IMR-90 (cell line): ENCODE data around the gene GALC. TPM values are rescaled to one million over a fixed set of nuclear protein-coding genes. Genes with fewer than 3 reads are reported as not detected.

Experiments
- ATAC-seq: fragments of 200-7000 bp; cut with Tn5 transposase; 2 replicates; pipeline ENCODE4 v1.9.1; 2020; ENCODE audit warnings: low read depth, mild to moderate bottlenecking, moderate library complexity
- BruUV-seq: library from RNA; stranded (reverse); fragments of 400-500 nt; replicated peaks from 2 replicates; lab custom pipeline; 2021; lab: Mats Ljungman, UMichigan
- CTCF ChIA-PET: fragments of 300-600 bp; formaldehyde crosslinking; extraction: SDS; loops from one replicate; lab custom pipeline; 2021; ENCODE audit warnings: antibody characterized with exemption; lab: Yijun Ruan, JAX
- POLR2A ChIA-PET: fragments of 300-600 bp; sonication (Branson Sonifier 250); formaldehyde crosslinking; loops from one replicate; lab custom pipeline; 2022; ENCODE audit warnings: antibody characterized with exemption; ENCODE audit not compliant: unreplicated experiment; lab: Charles Lee
- DNase-seq: peaks from one replicate; pipeline ENCODE4 v3.0.0; 2013
- H2AFZ ChIP-seq: replicated peaks from 2 replicates; pipeline ENCODE3; 2013; ENCODE audit warnings: low read length, mild to moderate bottlenecking; ENCODE audit not compliant: poor library complexity
- H2AK5ac ChIP-seq: 2 replicates; pipeline ENCODE4 v1.6.1; 2013; ENCODE audit warnings: low read depth, low read length, inconsistent platforms
- H2AK9ac ChIP-seq: replicated peaks from 2 replicates; pipeline ENCODE3; 2013; ENCODE audit warnings: mild to moderate bottlenecking, low read depth, low read length, moderate library complexity; ENCODE audit not compliant: poor library complexity
- H2BK120ac ChIP-seq: 2 replicates; pipeline ENCODE4 v1.6.1; 2013; ENCODE audit warnings: low read depth, low read length, inconsistent platforms
- H2BK15ac ChIP-seq: 3 replicates; pipeline ENCODE4 v1.6.1; 2013; ENCODE audit warnings: low read depth, low read length, inconsistent platforms
- H2BK20ac ChIP-seq: 2 replicates; pipeline ENCODE4 v1.6.1; 2013; ENCODE audit warnings: low read depth, mild to moderate bottlenecking, inconsistent platforms, low read length, moderate library complexity
- H2BK5ac ChIP-seq: 2 replicates; pipeline ENCODE4 v1.6.1; 2013; ENCODE audit warnings: mild to moderate bottlenecking, low read depth, low read length, inconsistent platforms; ENCODE audit not compliant: poor library complexity, severe bottlenecking
- H3K14ac ChIP-seq: replicated peaks from 2 replicates; pipeline ENCODE4 v1.6.1; 2013; ENCODE audit warnings: low read depth, low read length, inconsistent platforms
- H3K18ac ChIP-seq: 2 replicates; pipeline ENCODE4 v1.6.1; 2013; ENCODE audit warnings: low read depth, low read length, control low read depth
- H3K23ac ChIP-seq: 2 replicates; pipeline ENCODE4 v1.6.1; 2013; ENCODE audit warnings: low read depth, low read length, inconsistent platforms
- H3K27ac ChIP-seq: 2 replicates; pipeline ENCODE4 v1.5.1; 2013; ENCODE audit warnings: mild to moderate bottlenecking, control low read depth, low read length; ENCODE audit not compliant: insufficient read depth
- H3K27me3 ChIP-seq: 2 replicates; pipeline ENCODE4 v1.6.1; 2013; ENCODE audit warnings: low read length; ENCODE audit not compliant: control insufficient read depth, insufficient read depth
- H3K36me3 ChIP-seq: 2 replicates; pipeline ENCODE4 v1.6.1; 2013; ENCODE audit warnings: low read length, mixed read lengths; ENCODE audit not compliant: control insufficient read depth, insufficient read depth
- H3K4ac ChIP-seq: 2 replicates; pipeline ENCODE4 v1.6.1; 2013; ENCODE audit warnings: low read depth, low read length, inconsistent platforms
- H3K4me1 ChIP-seq: 2 replicates; pipeline ENCODE4 v1.6.1; 2013; ENCODE audit warnings: low read length, mixed read lengths; ENCODE audit not compliant: control insufficient read depth, insufficient read depth
- H3K4me2 ChIP-seq: 2 replicates; pipeline ENCODE4 v1.6.1; 2013; ENCODE audit warnings: low read depth, mild to moderate bottlenecking, control low read depth, low read length, moderate library complexity
- H3K4me3 ChIP-seq: 2 replicates; pipeline ENCODE4 v1.5.1; 2013; ENCODE audit warnings: low read depth, mild to moderate bottlenecking, control low read depth, low read length, moderate library complexity; ENCODE audit not compliant: insufficient read depth
- H3K56ac ChIP-seq: 2 replicates; pipeline ENCODE4 v1.6.1; 2013; ENCODE audit warnings: low read length, inconsistent platforms; ENCODE audit not compliant: insufficient read depth; ENCODE audit errors: extremely low read depth
- H3K79me1 ChIP-seq, 2 experiments: 2 replicates each; pipeline ENCODE4 v1.6.1; 2013; ENCODE audit warnings: low read length in 2 of 2, inconsistent platforms in 1 of 2, low read depth in 1 of 2
- H3K9ac ChIP-seq: 2 replicates; pipeline ENCODE4 v1.6.1; 2013; ENCODE audit warnings: low read depth, low read length, control low read depth
- H3K9me1 ChIP-seq: 2 replicates; pipeline ENCODE4 v1.6.1; 2013; ENCODE audit warnings: low read length, inconsistent platforms; ENCODE audit not compliant: insufficient read depth
- H3K9me3 ChIP-seq: 2 replicates; pipeline ENCODE4 v1.6.1; 2013; ENCODE audit warnings: low read length; ENCODE audit not compliant: control insufficient read depth, insufficient read depth
- H4K20me1 ChIP-seq: 2 replicates; pipeline ENCODE4 v1.6.1; 2013; ENCODE audit warnings: low read length, inconsistent platforms; ENCODE audit not compliant: insufficient read depth
- H4K5ac ChIP-seq: 2 replicates; pipeline ENCODE4 v1.6.1; 2013; ENCODE audit warnings: mild to moderate bottlenecking, low read depth, low read length, control low read depth
- H4K8ac ChIP-seq, 2 experiments: 2 replicates each; pipeline ENCODE4 v1.6.1; 2013; ENCODE audit warnings: low read depth in 2 of 2, low read length in 2 of 2, control low read depth in 1 of 2, inconsistent platforms in 1 of 2
- H4K91ac ChIP-seq: 2 replicates; pipeline ENCODE4 v1.6.1; 2013; ENCODE audit warnings: low read depth, low read length, inconsistent platforms; ENCODE audit not compliant: insufficient read depth
- BHLHE40 ChIP-seq: fragments of 150-350 bp; IDR thresholded peaks from 2 replicates; pipeline ENCODE4 v1.6.1; 2016; ENCODE audit warnings: mild to moderate bottlenecking, low read depth, low read length
- CEBPB ChIP-seq: IDR thresholded peaks from 2 replicates; pipeline ENCODE4 v1.6.1; 2012; ENCODE audit warnings: low read depth, low read length, improper control_type of control experiment
- CHD1 ChIP-seq: IDR thresholded peaks from 2 replicates; pipeline ENCODE4 v1.6.1; 2012; ENCODE audit warnings: low read depth, low read length, improper control_type of control experiment
- CTCF ChIP-seq: conservative IDR thresholded peaks from 2 replicates; pipeline ENCODE4 v1.5.1; 2012; ENCODE audit warnings: mild to moderate bottlenecking, low read depth, low read length, improper control_type of control experiment
- ELK1 ChIP-seq: fragments of 150-350 bp; IDR thresholded peaks from 2 replicates; pipeline ENCODE4 v1.6.1; 2016; ENCODE audit warnings: low read depth, mild to moderate bottlenecking, low read length, moderate library complexity, borderline replicate concordance
- FOS ChIP-seq: fragments of 150-350 bp; IDR thresholded peaks from 2 replicates; pipeline ENCODE4 v1.6.1; 2016; ENCODE audit warnings: low read depth, low read length
- MAFK ChIP-seq: IDR thresholded peaks from 2 replicates; pipeline ENCODE4 v1.6.1; 2012; ENCODE audit warnings: low read depth, low read length, improper control_type of control experiment
- MAZ ChIP-seq: IDR thresholded peaks from 2 replicates; pipeline ENCODE4 v1.6.1; 2012; ENCODE audit warnings: low read depth, mild to moderate bottlenecking, low read length, improper control_type of control experiment, moderate library complexity, borderline replicate concordance
- MXI1 ChIP-seq: IDR thresholded peaks from 2 replicates; pipeline ENCODE4 v1.6.1; 2012; ENCODE audit warnings: low read depth, mild to moderate bottlenecking, low read length, moderate library complexity, borderline replicate concordance
- NFE2L2 ChIP-seq: fragments of 150-350 bp; IDR thresholded peaks from 2 replicates; pipeline ENCODE4 v1.6.1; 2016; ENCODE audit warnings: low read depth, mild to moderate bottlenecking, low read length
- POLR2A ChIP-seq: IDR thresholded peaks from 2 replicates; pipeline ENCODE4 v1.6.1; 2012; ENCODE audit warnings: mild to moderate bottlenecking, low read depth, low read length
- RAD21 ChIP-seq: IDR thresholded peaks from 2 replicates; pipeline ENCODE4 v1.6.1; 2012; ENCODE audit warnings: low read length, improper control_type of control experiment
- RCOR1 ChIP-seq: IDR thresholded peaks from 2 replicates; pipeline ENCODE4 v1.6.1; 2012; ENCODE audit warnings: mild to moderate bottlenecking, low read length, improper control_type of control experiment; ENCODE audit not compliant: insufficient replicate concordance
- RFX5 ChIP-seq: IDR thresholded peaks from 2 replicates; pipeline ENCODE4 v1.8.0; 2012; ENCODE audit warnings: low read depth, mild to moderate bottlenecking, low read length, moderate library complexity
- SMC3 ChIP-seq: fragments of 150-350 bp; IDR thresholded peaks from 2 replicates; pipeline ENCODE4 v1.6.1; 2016; ENCODE audit warnings: low read depth, mild to moderate bottlenecking, antibody characterized with exemption, low read length, moderate library complexity
- WGBS, 2 experiments: methylation state at CpG; one replicate each; pipeline versions ENCODE4 v1.1.5 to v1.1.7; 2013; ENCODE audit warnings: missing lambda C conversion rate in 2 of 2; ENCODE audit not compliant: insufficient read length in 1 of 2; ENCODE audit errors: extremely low coverage in 2 of 2; 5-methylcytosine and 5-hydroxymethylcytosine counted together
- dilution Hi-C: fragments of 300-500 bp; cut with HindIII; formaldehyde crosslinking; loops from one replicate; pipeline ENCODE4 v1.14.3; 2018; ENCODE audit warnings: low sequenced_read_pairs; ENCODE audit not compliant: unreplicated experiment
- in situ Hi-C: fragments of 300-500 bp; cut with MboI; formaldehyde crosslinking; loops from 3 replicates; pipeline ENCODE4 v1.14.3; 2019; ENCODE audit warnings: low sequenced_read_pairs, inconsistent platforms, mixed read lengths
- intact Hi-C: fragments of 100-400 bp; cut with micrococcal nuclease; formaldehyde crosslinking; loops from 2 replicates; pipeline ENCODE4 v1.10.0; 2022
- polyA plus RNA-seq, 3 experiments: library from polyadenylated mRNA; depleted of rRNA; stranded (reverse); fragments of >200 nt; gene quantifications; 2 replicates each; pipeline ENCODE4 v1.2.3, GENCODE V29; 2012; ENCODE audit warnings: low replicate concordance in 1 of 3
- total RNA-seq: library from RNA; depleted of rRNA; stranded (reverse); fragments of >200 nt; gene quantifications from 2 replicates; pipeline ENCODE4 v1.2.3, GENCODE V29; 2012
- TF ChIP-seq, protein P1 (sequence below): fragments of 150-350 bp; IDR thresholded peaks from 2 replicates; pipeline ENCODE4 v1.6.1; 2017; ENCODE audit warnings: mild to moderate bottlenecking, antibody characterized with exemption, low read length, low read depth

Gene GALC
- total and polyA plus RNA-seq, 2 of the 4 experiments (the other 2 are of a cell fraction), result 6.3 to 7.9 TPM

GRCh38 chr14:87916103-87916885 is 76.7 kb downstream of the GALC start:
- Histone ChIP-seq H3K27me3 (no peaks in the 10 kb centered on the region), H4K91ac (no peak overlapping the region), H3K9ac (no peak overlapping the region), H3K27ac (no peak overlapping the region), H3K56ac (no peak overlapping the region), H3K14ac (no peak overlapping the region), H4K5ac (no peak overlapping the region), H2BK5ac (no peak overlapping the region), H2BK15ac (no peak overlapping the region), H3K23ac (no peak overlapping the region), H3K4ac (no peak overlapping the region), H4K8ac (no peak overlapping the region), H3K9me1 (no peaks in the 10 kb centered on the region), H3K36me3 (no peaks in the 10 kb centered on the region), H3K4me1 (no peaks in the 10 kb centered on the region), H2BK20ac (no peak overlapping the region), H2AK9ac (no peak overlapping the region), H3K18ac (no peak overlapping the region), H2AFZ (no peak overlapping the region), H3K4me2 (no peak overlapping the region), H4K20me1 (no peaks in the 10 kb centered on the region), H2BK120ac (no peak overlapping the region), H3K79me1 (no peaks in the 10 kb centered on the region), H3K4me3 (no peak overlapping the region), H2AK5ac (no peak overlapping the region), H3K9me3 (peaks cover 2% of the 10 kb centered on the region; the same call in 1 of the 2 replicates)
- TF ChIP-seq RFX5, result no peak
- no peak for TF ChIP-seq RCOR1
- no peak for TF ChIP-seq CEBPB
- TF ChIP-seq NFE2L2, result no peak
- no peak for TF ChIP-seq MAFK
- TF ChIP-seq POLR2A, result no peak
- no peak for TF ChIP-seq ELK1
- no peak for TF ChIP-seq BHLHE40
- TF ChIP-seq SMC3, result no peak
- TF ChIP-seq FOS, result no peak
- no peak for TF ChIP-seq CTCF
- no peak for TF ChIP-seq CHD1
- TF ChIP-seq RAD21, result no peak
- TF ChIP-seq, protein P1, sequence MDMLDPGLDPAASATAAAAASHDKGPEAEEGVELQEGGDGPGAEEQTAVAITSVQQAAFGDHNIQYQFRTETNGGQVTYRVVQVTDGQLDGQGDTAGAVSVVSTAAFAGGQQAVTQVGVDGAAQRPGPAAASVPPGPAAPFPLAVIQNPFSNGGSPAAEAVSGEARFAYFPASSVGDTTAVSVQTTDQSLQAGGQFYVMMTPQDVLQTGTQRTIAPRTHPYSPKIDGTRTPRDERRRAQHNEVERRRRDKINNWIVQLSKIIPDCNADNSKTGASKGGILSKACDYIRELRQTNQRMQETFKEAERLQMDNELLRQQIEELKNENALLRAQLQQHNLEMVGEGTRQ, result no peak
- TF ChIP-seq MXI1, result no peak
- TF ChIP-seq MAZ, result no peak
- DNase-seq (no peak), ATAC-seq (no peak)
- 76% methylated on average over 18 of the region's 31 CpGs; no CpG with 5 or more reads in 1 of the 2 experiments for WGBS, 2 experiments
- intact Hi-C loops (no loop called here), dilution Hi-C loops (no loop called here), in situ Hi-C loops (no loop called here)
- no TSS peak for BruUV-seq
- POLR2A ChIA-PET, result no interaction called here
- CTCF ChIA-PET, result no interaction called here
